AG20443 (cell line): ENCODE results near the gene CEP72.

Experiments
- DNase-seq: peaks from one replicate; pipeline ENCODE4 v3.0.0; 2012; ENCODE audit warnings: low spot score, mixed read lengths

CEP72 gene

DNA sequence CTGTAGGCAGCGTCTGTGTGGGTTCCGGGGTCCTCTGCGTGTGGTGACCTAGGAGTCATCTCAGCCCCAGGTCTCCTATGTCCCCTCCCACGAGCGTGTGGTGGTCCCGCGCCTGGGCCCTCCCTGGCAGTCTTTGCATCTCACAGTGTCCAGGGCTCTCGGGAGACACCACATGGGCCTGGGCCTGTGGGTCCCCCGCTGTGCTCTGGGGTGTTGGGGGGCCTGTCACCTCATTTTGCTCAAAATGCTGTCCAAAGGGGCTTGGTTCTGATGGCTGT lies 27.1 kb downstream of the CEP72 start:
- DNase-seq: no peak

DNA sequence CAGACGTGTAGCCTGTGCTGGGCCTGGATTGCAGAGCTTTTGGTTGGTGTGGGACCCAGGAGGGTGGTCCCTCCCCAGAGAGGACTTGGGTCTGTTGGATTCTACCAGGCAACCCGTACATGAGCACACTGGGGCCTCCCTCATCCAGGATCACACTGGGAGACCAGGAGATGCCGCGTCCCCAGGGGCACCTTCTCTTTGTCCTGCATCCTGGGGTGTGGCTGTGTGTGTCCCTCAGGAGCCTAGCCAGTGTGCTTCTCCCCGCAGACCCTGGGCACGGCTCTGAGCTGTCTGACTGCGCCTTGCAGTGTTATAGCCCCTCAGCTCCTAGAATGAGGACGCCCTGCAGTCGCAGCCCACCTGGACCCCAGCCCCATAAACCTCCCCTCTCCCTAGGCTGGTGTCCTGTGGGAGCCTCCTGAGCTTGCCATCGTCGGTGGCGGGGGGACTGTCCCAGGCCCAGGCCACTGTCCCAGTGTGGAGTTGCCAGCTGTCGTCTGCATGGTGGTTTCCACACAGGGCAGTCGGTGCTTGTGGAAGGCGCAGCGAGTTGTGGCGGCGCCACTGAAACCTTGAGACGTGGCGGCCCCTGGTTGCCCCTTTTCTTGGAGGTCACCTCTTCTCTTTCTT lies 27.6 kb downstream of the CEP72 start:
- no peak for DNase-seq

DNA sequence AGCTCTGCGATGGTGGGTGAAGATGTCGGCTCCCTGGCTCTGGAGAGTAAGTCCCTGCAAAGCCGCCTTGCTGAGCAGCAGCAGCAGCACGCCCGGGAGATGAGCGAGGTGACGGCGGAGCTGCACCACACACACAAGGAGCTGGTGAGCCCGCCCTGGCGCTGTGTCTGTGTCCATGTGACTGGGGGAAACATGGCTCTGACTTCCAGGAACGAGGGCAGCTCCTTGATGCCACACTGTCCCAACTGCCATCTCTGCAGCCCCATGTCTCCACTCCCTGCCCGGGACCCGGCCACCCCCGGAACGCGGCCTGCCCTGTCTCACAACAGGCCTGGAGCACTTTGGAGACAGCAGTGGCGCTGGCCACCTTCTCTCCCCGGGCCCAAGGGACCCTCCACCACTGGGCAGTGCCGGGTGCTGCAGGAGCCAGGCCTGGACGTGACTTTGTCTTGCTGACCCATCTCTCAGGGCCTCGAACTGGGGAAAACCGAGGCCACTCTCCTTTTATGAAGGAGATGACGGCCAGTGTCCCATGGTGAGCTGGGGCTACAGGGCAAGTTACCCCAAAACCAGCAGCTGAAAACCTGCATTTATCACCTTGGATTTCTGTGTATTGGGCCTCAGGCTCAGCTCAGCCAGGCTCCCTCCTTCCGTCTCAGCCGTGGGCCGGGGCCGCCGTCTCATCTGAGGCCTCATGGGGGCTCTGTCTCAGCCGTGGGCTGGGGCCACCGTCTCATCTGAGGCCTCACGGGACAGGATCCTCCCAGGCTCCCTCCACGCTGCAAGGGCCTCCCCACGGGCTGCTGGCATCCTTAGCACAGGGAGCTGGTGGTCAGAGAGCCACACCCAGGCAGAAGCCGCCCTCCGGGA lies 28.6 kb downstream of the CEP72 start:
- DNase-seq: no peak

DNA sequence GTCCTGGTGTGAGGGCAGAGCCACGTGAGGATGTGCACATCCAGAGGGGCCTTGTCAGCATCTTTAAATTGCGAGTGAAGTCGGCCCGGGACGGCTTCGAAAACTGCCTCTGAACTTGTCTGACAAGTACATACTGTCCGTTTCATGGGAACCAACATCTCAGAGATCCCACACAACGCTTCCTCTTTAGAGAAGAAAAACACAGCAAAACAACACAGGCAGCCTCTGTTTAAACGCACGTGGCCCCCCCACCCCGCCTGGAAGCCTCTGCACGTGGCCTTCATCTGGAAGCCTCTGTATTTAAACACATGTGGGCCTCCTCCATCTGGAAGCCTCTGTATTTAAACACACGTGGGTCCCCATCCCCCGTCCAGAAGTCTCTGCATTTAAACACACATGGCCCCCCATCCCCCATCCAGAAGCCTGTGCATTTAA lies 29.2 kb downstream of the CEP72 start:
- DNase-seq: no peak

- DNase-seq: no peak
These were observed 30.3 kb downstream of the CEP72 start for GRCh38 chr5:642481-642880.

GRCh38 chr5:643351-643801 lies 31.2 kb downstream of the CEP72 start:
- DNase-seq: no peak

DNA sequence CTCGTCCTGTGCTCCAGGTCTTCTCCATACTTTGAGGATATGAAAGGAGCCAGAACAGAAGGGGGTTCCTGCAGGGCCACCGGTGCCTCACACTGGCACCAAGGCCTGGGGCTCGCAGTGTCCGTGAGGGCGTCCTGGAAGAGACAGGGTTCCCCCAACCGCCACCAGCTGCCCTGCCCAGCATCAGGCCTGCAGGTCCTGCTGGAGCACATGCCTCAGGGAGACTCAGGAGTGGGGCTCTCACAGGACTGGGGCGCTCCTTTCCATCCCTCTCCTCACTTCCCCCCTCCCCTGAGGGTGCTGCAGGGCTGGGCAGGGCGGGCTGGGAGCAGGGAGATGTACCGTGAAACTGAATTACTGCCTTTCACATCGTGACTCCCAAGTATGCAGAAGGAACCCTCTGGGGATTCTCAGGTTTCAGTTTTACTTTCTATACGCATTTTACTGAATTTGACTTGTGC lies 31.7 kb downstream of the CEP72 start:
- DNase-seq: no peak

DNA sequence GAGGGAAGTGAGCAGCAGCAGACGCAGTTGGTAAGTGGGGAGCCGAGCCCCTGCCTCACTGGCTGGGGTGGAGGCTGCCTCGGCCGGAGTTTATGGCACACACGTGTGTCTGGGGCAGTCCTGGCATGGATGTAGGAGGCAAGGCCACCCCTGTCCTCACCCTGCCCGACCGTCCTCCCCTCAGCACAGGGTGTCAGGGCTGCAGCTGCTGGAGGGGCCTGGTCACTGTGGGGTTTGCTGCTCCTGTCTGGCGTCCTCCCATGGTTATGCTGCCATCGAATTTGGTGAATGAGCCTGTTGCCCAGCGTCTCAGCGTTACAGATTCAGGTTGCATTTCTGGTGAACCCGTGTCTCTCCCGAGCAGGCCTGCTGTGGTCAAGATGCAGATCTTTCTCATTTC lies 32.4 kb downstream of the CEP72 start:
- no peak for DNase-seq

DNA sequence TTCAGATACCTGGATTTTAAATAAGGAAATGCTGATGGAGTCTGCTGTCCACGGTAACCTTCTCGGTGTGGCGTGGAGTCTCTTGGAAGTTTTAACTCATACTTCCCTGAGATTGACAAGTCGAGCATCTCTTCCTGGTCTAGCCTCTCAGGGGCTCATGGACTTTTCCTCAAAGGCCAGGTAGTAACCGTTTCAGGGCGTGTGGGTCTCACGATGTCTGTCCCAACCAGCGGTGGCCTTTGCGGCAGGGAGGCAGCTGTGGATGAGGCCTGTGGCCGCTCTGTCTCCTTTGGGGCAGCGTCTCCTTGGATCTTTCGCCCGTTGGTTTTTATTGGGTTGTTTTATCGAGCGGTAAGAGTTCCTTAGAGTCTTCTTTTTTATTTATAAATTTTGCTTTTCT lies 32.8 kb downstream of the CEP72 start:
- no peak for DNase-seq

- DNase-seq: no peak
These were observed 33.3 kb downstream of the CEP72 start for GRCh38 chr5:645421-645820.

DNA sequence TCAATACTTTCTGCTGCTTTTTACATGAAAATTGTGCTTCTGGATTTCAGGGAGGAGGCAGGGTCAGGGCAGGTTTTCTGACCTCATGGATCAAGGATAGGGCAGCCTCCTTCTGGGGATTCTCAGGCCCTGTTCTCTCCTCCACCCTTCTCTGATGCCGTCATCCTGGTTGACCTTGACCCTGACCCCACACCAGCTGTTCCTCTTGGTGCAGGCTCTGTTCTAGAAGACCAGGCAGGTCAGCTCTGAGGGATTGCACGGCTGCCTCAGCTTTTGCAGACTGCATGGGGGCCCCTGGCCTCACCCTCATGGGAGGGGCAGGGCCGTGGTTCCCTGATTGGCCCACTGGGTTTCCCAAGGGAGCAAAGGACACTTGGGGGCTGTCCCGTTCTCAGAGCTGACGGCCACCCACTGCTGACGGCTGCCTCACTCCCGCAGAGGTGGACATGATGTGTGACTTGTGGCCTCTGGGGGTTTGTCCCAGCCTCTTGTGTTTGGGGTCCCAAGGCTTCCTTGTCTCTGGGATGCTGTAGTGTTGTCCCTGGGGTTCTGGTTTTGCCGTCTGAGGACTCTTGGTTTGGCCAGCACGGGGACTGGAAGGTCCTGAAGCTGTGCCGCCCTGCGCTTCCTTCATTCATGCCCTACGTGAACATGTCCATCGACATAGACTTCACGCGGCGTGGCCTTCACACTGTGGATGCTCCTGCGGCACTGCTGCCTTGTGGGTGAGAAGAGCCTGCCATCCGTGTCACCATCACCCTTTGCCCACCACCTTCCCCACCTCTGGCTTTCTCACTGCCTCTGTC lies 34.5 kb downstream of the CEP72 start:
- DNase-seq: no peak

DNA sequence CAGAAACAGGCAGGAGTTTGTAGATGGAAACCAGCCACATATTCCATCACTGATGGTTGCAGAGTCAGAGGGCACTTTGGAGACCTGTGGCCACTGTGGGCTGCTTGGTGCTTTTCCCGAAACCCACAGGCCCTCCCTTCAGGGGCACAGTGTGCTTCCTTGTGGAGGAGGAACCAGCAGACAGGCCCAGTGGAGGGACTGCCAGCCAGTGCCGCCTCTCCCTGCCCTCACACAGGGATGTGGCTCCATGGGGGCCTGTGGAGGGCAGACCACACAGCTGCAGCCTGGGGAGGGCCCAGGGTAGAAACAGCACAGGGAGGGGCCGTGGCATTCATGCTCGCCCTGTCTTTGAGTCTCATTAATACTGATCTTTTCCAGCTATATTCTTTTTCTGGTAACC lies 35.2 kb downstream of the CEP72 start:
- DNase-seq: no peak

DNA sequence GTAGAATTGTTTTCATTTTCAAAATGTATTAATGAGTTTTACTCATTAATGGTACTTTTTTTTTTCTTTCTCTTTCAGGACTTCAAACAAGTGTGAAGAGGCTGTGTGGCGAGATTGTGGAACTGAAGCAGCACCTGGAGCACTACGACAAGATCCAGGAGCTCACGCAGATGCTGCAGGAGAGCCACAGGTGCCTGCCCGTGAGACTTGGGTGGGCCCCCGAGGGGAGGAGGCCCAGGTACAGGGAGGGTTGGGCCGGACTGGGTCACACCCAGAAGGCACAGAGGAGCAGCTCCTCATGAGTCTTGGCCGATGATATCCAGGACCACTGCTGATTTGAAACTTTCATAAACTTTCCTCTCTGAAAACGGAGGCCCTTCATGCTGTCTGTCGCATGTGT lies 35.6 kb downstream of the CEP72 start:
- no peak for DNase-seq

- DNase-seq: no peak
These were observed 39.3 kb downstream of the CEP72 start for GRCh38 chr5:651296-652022.

- no peak for DNase-seq
These were observed 39.9 kb downstream of the CEP72 start for GRCh38 chr5:652023-652515.

DNA sequence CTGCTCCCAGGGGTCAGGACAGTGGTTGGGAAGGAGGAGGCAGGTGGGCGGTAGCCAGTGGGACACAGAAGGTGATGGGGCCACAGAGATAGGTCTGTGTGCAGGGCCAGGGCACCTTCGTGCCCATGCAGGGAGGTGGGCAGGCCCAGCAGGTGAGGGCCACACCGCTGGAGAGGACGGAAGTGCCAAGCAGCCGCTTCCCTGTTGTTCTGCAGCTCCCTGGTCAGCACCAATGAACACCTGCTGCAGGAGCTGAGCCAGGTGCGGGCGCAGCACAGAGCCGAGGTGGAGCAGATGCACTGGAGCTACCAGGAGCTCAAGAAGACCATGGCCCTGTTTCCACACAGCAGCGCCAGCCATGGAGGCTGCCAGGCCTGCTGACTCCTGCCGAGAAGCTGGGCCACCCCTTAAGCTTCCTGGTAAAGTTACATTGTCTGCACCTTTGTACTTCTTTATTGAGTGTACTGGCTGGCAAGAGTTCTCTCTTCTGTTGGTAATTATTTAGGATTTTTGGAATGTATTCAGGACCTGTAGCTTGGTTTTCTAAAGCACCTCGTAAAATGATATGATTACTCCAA lies 40.7 kb downstream of the CEP72 start:
- no peak for DNase-seq

GRCh38 chr5:654071-654778 lies 42.1 kb downstream of the CEP72 start:
- no peak for DNase-seq

- no peak for DNase-seq
These were observed 43.3 kb downstream of the CEP72 start for GRCh38 chr5:655406-655805.

DNA sequence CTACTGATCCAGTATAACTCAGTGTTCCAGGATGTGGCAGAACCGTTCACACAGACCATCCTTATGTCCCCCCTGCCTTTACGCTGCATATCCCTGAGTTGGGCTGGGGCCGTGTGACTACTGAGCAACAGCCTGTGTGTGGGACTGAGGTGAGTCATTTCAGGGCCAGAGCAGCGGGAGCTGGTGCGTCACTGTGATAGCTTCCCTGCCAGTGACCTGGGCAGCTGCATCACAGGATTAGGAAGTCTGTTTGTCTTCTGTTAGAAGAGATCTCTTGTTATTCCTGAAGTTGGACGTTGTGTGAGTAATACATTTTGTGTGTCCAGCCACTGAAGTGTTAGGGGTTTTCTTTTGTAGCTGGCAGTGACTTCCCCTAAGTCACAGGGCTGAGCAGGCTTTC lies 45.4 kb downstream of the CEP72 start:
- DNase-seq: peak; percentile 40

DNA sequence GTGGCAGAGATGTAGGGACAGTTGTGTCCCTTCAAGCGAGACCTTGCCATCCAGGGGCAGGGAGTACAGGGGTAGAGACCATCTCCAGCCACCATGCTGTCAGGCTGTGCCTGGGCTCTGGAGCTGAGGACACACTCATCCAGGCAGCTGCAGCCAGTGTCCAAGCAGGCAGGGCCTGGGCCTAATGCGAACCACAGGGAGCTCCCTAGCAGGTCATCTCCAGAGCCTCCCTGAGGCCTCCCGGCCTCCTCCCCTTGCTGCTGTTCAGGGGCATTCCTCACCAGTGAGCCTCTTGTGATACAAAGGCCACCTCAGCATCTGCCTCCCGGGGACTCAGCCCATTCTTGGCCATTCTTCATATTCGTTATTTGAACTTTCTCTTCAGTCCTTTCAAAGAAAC lies 46.0 kb downstream of the CEP72 start:
- DNase-seq: no peak
